Adipose tissue (tissue), 3 donors: Measurements from ENCODE around the gene NR4A1. TPM values are rescaled to one million over a fixed set of nuclear protein-coding genes. Genes with fewer than 3 reads are reported as not detected.

Experiments used
- H3K27ac ChIP-seq: one replicate; pipeline ENCODE4 v1.5.1; 2013; ENCODE audit warnings: low read depth, low read length
- WGBS, 3 donors: extraction: QIAGEN DNeasy Blood & Tissue Kit; methylation state at CpG; one replicate each; pipeline ENCODE4 v1.1.7; 2013; 5-methylcytosine and 5-hydroxymethylcytosine counted together
- polyA plus RNA-seq, 3 donors: library from polyadenylated mRNA; stranded (reverse); fragments of 200-250 nt; gene quantifications; one replicate each; pipeline ENCODE4 v1.2.3, GENCODE V29; 2013
- donor health status: healthy with polysubstance abuse.
- donor health status: Bipolar disorder and iron deficiency.
- donor health status: healthy.

Gene NR4A1
- polyA plus RNA-seq, 3 donors, result 41.8 to 1,093 (median 360) TPM

GRCh38 chr12:52054231-52054832, 3.1 kb downstream of the NR4A1 start:
- no peak overlapping the region for H3K27ac ChIP-seq
- WGBS, 3 donors, result 89 to 91% (median 90%) methylated on average over 21 of the region's 21 CpGs

GRCh38 chr12:52054833-52055730, 3.8 kb downstream of the NR4A1 start:
- H3K27ac ChIP-seq, result no peak overlapping the region
- WGBS, 3 donors, result 94 to 95% (median 95%) methylated on average over 21 of the region's 21 CpGs

DNA sequence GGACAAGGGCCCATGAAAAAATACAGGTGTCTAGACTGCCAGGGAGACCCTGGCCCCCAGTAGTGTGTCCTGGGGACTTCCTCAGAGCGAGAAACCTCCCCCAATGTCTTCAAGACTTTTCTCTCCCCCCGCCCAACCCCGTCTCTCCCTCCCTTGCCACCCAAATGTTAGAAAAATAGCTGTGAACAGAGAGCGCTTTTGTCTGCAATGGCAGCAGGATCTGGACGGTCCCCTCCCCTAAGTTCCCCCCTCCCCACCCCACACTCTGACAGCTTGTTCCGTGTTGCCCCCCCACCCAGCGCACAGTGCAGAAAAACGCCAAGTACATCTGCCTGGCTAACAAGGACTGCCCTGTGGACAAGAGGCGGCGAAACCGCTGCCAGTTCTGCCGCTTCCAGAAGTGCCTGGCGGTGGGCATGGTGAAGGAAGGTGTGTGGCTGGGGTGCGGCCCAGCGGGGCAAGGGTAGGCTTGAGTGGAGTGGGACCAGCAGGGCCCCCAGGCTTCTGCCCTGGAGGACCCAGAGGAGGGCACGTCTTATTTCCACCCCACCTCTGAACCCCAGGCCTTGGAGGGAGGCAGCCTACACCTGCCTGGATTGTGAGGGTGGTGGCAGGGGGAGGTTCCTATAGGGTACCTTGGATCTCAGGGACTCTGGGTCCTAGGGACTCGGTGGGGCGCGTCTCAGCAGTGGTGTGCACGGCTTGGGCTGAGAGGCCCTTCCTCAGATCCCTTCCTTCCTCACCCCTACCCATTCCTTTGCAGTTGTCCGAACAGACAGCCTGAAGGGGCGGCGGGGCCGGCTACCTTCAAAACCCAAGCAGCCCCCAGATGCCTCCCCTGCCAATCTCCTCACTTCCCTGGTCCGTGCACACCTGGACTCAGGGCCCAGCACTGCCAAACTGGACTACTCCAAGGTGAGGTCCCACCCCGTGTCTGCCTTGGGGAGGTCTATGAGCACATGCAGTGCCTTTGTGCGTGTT, 4.8 kb downstream of the NR4A1 start:
- H3K27ac ChIP-seq, result no peak overlapping the region
- 88 to 93% (median 89%) methylated on average over 26 to 27 of the region's 27 CpGs for whole genome bisulfite sequencing, 3 donors

GRCh38 chr12:52056801-52057637, 5.8 kb downstream of the NR4A1 start:
- H3K27ac ChIP-seq, result no peak overlapping the region
- 80 to 84% (median 84%) methylated on average over 23 of the region's 23 CpGs for WGBS, 3 donors

GRCh38 chr12:52057638-52058576, 6.7 kb downstream of the NR4A1 start:
- WGBS, 3 donors, result 89 to 92% (median 90%) methylated on average over 14 of the region's 14 CpGs
- H3K27ac ChIP-seq, result no peak overlapping the region

DNA sequence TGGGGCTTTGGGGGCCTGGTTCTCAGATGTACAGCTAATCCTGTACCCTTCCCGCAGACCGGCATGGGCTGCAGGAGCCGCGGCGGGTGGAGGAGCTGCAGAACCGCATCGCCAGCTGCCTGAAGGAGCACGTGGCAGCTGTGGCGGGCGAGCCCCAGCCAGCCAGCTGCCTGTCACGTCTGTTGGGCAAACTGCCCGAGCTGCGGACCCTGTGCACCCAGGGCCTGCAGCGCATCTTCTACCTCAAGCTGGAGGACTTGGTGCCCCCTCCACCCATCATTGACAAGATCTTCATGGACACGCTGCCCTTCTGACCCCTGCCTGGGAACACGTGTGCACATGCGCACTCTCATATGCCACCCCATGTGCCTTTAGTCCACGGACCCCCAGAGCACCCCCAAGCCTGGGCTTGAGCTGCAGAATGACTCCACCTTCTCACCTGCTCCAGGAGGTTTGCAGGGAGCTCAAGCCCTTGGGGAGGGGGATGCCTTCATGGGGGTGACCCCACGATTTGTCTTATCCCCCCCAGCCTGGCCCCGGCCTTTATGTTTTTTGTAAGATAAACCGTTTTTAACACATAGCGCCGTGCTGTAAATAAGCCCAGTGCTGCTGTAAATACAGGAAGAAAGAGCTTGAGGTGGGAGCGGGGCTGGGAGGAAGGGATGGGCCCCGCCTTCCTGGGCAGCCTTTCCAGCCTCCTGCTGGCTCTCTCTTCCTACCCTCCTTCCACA, 7.6 kb downstream of the NR4A1 start:
- 75 to 85% (median 81%) methylated on average over 19 to 25 of the region's 25 CpGs for WGBS, 3 donors
- H3K27ac ChIP-seq, result no peak overlapping the region

DNA sequence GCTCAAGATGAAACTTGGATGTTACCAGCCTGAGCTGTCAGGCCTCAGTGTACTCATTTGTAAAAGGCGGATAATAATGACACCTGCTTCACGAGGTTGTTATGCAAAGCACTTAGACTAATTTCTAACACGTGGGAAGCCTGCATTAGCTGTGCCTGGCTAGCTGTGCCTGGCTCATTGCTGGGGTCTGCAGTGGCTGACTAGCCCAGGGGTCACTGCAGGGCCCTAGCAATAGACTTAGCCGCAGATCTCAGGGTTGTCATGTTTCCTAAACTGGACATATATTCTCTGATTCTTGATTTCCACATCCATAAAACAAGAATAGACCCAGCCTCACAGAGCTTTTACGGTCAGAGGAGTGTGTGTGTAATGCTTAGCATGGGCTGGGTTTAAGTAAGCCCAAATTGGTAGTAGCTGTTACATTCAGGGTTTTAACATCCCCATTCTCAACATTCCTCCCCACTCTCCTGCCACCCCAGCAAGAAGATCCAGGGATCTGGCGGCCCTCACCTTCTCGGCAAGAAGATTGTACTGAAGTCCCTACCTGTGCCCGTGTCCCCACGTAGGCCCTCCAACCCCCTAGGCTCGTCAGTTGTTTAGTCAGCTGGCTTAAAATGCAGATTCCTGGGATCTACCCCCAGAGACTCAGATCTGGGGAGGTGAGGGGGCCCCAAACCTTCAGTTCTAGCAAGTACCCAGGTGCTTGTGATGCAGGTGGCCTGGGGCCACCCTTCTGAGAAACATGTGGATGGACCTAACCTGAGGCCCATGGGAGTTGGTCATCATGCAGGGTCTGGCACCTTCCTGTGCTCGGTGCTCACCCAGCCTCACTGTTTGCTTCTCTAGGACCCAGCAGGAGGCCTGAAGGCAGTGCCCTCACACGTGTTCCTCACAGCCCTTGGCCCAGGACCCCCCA, 8.6 kb downstream of the NR4A1 start:
- no peak overlapping the region for H3K27ac ChIP-seq
- 81 to 83% (median 83%) methylated on average over 12 of the region's 12 CpGs for WGBS, 3 donors

GRCh38 chr12:52060498-52061177, 9.4 kb downstream of the NR4A1 start:
- 81 to 90% (median 89%) methylated on average over 14 of the region's 14 CpGs for WGBS, 3 donors
- H3K27ac ChIP-seq, result no peak overlapping the region

DNA sequence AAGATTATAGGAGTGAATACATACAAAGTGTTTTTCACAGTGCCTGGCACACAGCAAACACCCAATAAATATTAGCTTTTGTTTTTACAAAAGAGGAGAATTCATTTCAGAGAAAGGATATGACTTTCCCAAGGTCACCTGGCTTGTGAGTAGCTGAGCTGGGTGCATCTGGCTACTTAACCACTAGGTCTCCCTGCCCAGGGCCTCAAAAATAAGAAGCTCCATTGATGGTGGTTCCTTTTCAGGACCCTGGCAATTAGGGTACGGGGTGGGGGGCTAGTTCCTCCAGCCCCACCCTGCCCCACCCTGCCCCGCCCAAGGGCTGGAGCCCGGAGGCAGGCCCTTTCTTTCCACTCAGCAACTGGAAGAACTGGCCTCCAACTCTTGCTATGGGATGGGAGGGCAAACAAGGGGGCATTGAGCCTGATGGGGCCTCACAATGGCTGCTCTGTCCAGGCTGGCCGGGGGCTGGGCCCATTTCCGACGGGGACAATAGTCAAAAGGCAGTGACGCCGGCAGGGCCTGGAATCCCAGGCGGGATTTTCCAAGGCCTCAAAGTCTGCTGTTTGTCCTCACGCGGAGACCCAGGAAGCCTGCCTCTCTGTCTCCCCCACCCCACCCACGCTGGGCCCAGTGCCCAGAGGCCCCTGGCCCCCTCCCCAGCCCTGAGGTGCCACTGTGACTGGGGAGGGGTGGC, 10.4 kb downstream of the NR4A1 start:
- H3K27ac ChIP-seq, result no peak overlapping the region
- WGBS, 3 donors, result 66 to 83% (median 83%) methylated on average over 12 of the region's 12 CpGs

GRCh38 chr12:52062167-52063081, 11.2 kb downstream of the NR4A1 start:
- WGBS, 3 donors, result 52 to 86% (median 78%) methylated on average over 5 to 6 of the region's 6 CpGs
- H3K27ac ChIP-seq, result no peak overlapping the region

- H3K27ac ChIP-seq, result no peak overlapping the region
- 50 to 76% (median 67%) methylated on average over 20 of the region's 20 CpGs for WGBS, 3 donors
Observed at GRCh38 chr12:52063082-52063924, 12.1 kb downstream of the NR4A1 start.

DNA sequence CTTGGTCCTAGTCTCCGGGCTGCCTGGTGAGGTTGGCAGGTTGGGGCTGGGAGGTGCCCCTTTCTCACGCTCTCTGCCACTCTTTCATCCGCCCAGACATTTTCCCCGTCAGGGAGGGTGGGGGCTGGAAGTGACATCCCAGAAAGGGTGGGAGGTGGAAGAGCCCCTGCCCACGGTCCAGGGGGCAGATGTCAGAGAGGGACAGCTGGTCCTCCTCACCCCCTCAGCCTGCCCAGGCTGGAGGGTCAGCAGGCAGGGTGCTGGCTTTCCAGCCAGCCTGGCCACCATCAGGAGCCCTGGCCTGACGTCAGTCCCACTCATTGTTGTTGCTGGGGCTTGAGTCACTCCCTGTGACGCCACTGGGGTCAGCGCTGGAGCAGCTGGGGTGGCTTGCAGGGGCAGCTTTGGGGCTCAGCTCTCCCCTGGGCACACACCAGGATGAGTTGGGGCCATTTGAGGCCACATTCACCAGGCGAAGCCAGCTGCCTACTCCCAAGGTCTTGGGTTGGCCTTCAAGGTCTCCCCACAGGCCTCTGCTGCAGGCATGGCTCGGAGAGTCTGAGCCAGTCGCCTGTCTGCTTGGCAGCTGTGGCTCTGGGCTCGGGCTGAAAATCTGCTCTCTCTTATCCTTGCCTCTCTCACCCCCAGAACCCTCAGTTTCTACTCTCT, 12.9 kb downstream of the NR4A1 start:
- 57 to 73% (median 66%) methylated on average over 12 of the region's 12 CpGs for WGBS, 3 donors
- H3K27ac ChIP-seq, result peak overlapping the region; percentile 11
